Gastrocnemius medialis (tissue), 4 donors: ENCODE measurements around the gene SLC35E1. TPM values are rescaled to one million over a fixed set of nuclear protein-coding genes. Genes with fewer than 3 reads are reported as not detected.

Source experiments
- ATAC-seq, 2 donors: fragments of 150-250 bp; one replicate each; pipeline ENCODE4 v1.9.1; 2016
- DNase-seq, 2 donors: peaks; one replicate each; pipeline ENCODE4 v3.0.0-alpha.2; 2019
- H3K27ac ChIP-seq, 4 donors: fragments of 200-600 bp; sonication (generic); 1 replicate in 1 of 4; 2 replicates in 3 of 4; pipeline ENCODE4 v1.5.1; 2016 to 2018; ENCODE audit warnings: mild to moderate bottlenecking in 2 of 4, moderate library complexity in 1 of 4
- H3K27me3 ChIP-seq, 3 donors: fragments of 200-600 bp; sonication (generic) in 2 of 3; 1 replicate in 1 of 3; 2 replicates in 2 of 3; pipeline versions ENCODE4 v1.5.1 to v1.6.0; 2016 to 2019; ENCODE audit warnings: mild to moderate bottlenecking in 1 of 3, moderate library complexity in 1 of 3
- H3K36me3 ChIP-seq, 2 donors: fragments of 200-600 bp; sonication (generic) in 1 of 2; one replicate each; pipeline ENCODE4 v1.5.1; 2017 to 2018
- H3K4me1 ChIP-seq, 2 donors: fragments of 200-600 bp; sonication (generic) in 1 of 2; one replicate each; pipeline ENCODE4 v1.5.1; 2016 to 2017; ENCODE audit warnings: mild to moderate bottlenecking in 2 of 2
- H3K4me3 ChIP-seq, 4 donors: fragments of 200-600 bp; sonication (generic) in 3 of 4; 1 replicate in 1 of 4; 2 replicates in 3 of 4; pipeline ENCODE4 v1.5.1; 2016 to 2019; ENCODE audit warnings: mild to moderate bottlenecking in 2 of 4
- H3K9me3 ChIP-seq, 3 donors: fragments of 200-600 bp; sonication (generic) in 2 of 3; 1 replicate in 1 of 3; 2 replicates in 2 of 3; pipeline ENCODE4 v1.5.1; 2016 to 2019
- POLR2A ChIP-seq, 2 donors: fragments of 450-650 bp; IDR thresholded peaks; one replicate each; pipeline ENCODE4 v1.6.1; 2017; ENCODE audit warnings: antibody characterized with exemption in 2 of 2, mild to moderate bottlenecking in 2 of 2, moderate library complexity in 2 of 2
- in situ Hi-C, 4 donors: fragments of 200-750 bp; cut with MboI; loops; one replicate each; pipeline versions ENCODE4 v1.15.0 to v1.8.0; 2017; ENCODE audit warnings: low sequenced_read_pairs in 4 of 4
- intact Hi-C: fragments of 100-400 bp; cut with DNase I; formaldehyde crosslinking; loops from one replicate; pipeline ENCODE4 v1.15.1; 2023; ENCODE audit warnings: low total_unique reads
- total RNA-seq, 4 donors: library from RNA; depleted of rRNA; stranded (reverse); fragments of >200 nt; gene quantifications; one replicate each; pipeline versions ENCODE4 v1.1.0 to v1.2.3, GENCODE V29; 2016
- TF ChIP-seq, protein P1 (sequence below), 5 experiments: fragments of 450-650 bp in 3 of 5; fragments of 200-600 bp in 2 of 5; sonication (generic) in 2 of 5; IDR thresholded peaks in 4 of 5; conservative IDR thresholded peaks in 1 of 5; 1 replicate in 4 of 5; 2 replicates in 1 of 5; pipeline ENCODE4 v1.5.1; 2016 to 2019; ENCODE audit warnings: antibody characterized with exemption in 5 of 5, mild to moderate bottlenecking in 3 of 5, moderate library complexity in 3 of 5

The SLC35E1 gene
- total RNA-seq, 4 donors from 2014 or later, result 24.1 to 60.3 (median 40.1) TPM

DNA sequence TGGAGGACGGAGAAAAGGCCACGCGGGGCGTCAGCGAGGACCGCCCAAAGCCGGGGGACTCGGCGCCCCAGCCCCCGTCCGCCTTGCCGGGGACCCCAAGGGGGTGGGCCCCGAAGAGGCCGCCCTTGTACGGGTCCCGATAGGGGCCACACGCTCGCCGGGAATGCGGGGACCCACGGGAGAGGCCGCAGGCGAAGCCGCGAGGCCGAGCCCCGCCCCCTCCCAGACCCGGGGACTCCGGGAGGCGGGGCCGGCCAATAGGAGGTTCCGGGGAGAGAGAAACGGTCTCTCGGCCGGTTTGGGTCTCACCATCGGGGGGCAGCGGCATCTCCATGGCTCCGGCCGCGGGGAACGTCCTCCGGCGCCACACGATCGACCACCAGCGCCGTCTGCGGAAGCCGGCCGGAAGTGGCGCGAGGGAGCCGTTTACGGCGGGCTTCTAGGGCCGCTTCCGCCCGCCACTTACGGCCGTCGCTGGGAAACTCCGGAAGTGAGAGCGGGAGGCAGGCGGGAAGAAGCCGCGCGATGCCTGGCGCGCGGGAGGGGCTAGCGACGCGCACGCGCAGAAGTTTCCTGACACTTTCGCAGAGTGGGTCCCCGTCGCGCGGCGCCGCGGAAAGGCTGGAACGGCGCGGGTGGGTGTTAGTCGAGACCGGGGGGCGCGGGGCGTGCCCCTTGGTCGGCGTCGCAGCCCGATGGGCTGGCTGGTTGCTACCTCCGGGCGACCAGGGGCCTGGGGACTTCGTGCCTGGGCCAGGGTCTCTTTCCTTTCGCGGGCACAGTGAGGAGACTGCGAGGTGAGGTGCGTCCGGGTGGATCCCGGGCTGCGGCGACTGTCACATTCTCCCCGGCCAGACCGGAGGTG lies 29.9 kb downstream of the SLC35E1 start, which contains the start of gene CHERP:
Gene CHERP (minus strand): TSS at position 393 of the 865 bp plus-strand sequence. CDS start 59 bp downstream, at position 334.
- intact Hi-C loops (loop anchor here (1.0 to 2.0 kb wide), 3 partner anchors 30 to 87 kb away; partner anchors contain the start of genes C19orf44, CALR3, MED26 and SLC35E1), in situ Hi-C loops (loop anchor here in 1 of 4 donors (25.0 kb wide), 1 partner anchor 305 kb away; no protein-coding TSS in a partner anchor)
- Histone ChIP-seq H3K27ac (peak within 1 kb of the TSS; percentile 91 to 97 (median 92)), H3K4me1 (peaks cover 31 to 49% of the 10 kb centered on the region in 2 donors), H3K27me3 (no peaks in the 10 kb centered on the region), H3K36me3 (peaks cover 0 to 7% of the 10 kb centered on the region in 2 donors), H3K9me3 (no peaks in the 10 kb centered on the region), H3K4me3 (peak within 1 kb of the TSS; percentile 85 to 96 (median 90))
- DNase-seq (peak; percentile 87 to 90), ATAC-seq (peak; percentile 96 to 97)
- TF ChIP-seq POLR2A (IDR thresholded peaks at IDR 0.05), result peak; percentile 90 to 94
- TF ChIP-seq, protein P1, sequence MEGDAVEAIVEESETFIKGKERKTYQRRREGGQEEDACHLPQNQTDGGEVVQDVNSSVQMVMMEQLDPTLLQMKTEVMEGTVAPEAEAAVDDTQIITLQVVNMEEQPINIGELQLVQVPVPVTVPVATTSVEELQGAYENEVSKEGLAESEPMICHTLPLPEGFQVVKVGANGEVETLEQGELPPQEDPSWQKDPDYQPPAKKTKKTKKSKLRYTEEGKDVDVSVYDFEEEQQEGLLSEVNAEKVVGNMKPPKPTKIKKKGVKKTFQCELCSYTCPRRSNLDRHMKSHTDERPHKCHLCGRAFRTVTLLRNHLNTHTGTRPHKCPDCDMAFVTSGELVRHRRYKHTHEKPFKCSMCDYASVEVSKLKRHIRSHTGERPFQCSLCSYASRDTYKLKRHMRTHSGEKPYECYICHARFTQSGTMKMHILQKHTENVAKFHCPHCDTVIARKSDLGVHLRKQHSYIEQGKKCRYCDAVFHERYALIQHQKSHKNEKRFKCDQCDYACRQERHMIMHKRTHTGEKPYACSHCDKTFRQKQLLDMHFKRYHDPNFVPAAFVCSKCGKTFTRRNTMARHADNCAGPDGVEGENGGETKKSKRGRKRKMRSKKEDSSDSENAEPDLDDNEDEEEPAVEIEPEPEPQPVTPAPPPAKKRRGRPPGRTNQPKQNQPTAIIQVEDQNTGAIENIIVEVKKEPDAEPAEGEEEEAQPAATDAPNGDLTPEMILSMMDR (IDR thresholded peaks at IDR 0.05 in 4 of 5, conservative IDR thresholded peaks at IDR 0.05 in 1 of 5), result peak in 2 of 5 experiments; percentile 25 to 26

- Histone ChIP-seq H3K4me1 (peaks cover 31 to 49% of the 10 kb centered on the region in 2 donors), H3K36me3 (peaks cover 0 to 9% of the 10 kb centered on the region in 2 donors), H3K27me3 (no peaks in the 10 kb centered on the region), H3K9me3 (no peaks in the 10 kb centered on the region), H3K27ac (peak overlapping the region; percentile 91 to 97 (median 92)), H3K4me3 (peak overlapping the region; percentile 85 to 96 (median 90))
- TF ChIP-seq POLR2A (IDR thresholded peaks at IDR 0.05), result no peak
- TF ChIP-seq, protein P1 (IDR thresholded peaks at IDR 0.05 in 4 of 5, conservative IDR thresholded peaks at IDR 0.05 in 1 of 5), result no peak
- intact Hi-C loops (loop anchor here (1.0 to 2.0 kb wide), 3 partner anchors 31 to 87 kb away; partner anchors contain the start of genes C19orf44, CALR3, MED26 and SLC35E1), in situ Hi-C loops (loop anchor here in 1 of 4 donors (25.0 kb wide), 1 partner anchor 304 kb away; no protein-coding TSS in a partner anchor)
- DNase-seq (no peak), ATAC-seq (no peak)
Observed at GRCh38 chr19:16541526-16542044, 30.6 kb downstream of the SLC35E1 start.

DNA sequence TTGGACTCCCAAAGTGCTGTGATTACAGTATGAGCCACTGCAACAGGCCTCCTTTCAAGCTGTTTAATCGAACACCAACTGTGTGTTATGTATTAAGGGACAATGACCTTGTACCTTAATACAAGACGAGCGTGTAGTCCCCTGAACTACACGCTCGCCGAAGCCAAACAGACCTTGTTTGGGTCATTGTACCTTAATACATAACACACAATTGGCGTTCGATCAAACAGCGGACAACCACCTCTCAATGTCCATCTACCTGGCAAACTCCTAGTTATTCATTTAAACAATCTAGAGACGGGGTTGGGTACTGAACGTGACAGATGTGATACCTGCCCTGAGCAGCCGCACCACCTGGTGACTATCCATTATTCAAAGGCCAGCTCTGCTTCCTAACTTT lies 31.3 kb downstream of the SLC35E1 start:
- no peaks in the 10 kb centered on the region for H3K9me3 ChIP-seq
- no peak for ATAC-seq
- no peaks in the 10 kb centered on the region for H3K27me3 ChIP-seq
- H3K27ac ChIP-seq, result peak overlapping the region in 2 of 4 donors; percentile 91 to 92
- no peak for DNase-seq
- intact Hi-C loops, result no loop called here
- peaks cover 0 to 14% of the 10 kb centered on the region in 2 donors for H3K36me3 ChIP-seq
- in situ Hi-C loops, result loop anchor here in 1 of 4 donors (25.0 kb wide), 1 partner anchor 304 kb away; no protein-coding TSS in a partner anchor
- H3K4me3 ChIP-seq, result peak overlapping the region; percentile 85 to 96 (median 90)
- H3K4me1 ChIP-seq, result peaks cover 31 to 49% of the 10 kb centered on the region in 2 donors
- no peak for TF ChIP-seq POLR2A (IDR thresholded peaks at IDR 0.05)
- TF ChIP-seq, protein P1 (IDR thresholded peaks at IDR 0.05 in 4 of 5, conservative IDR thresholded peaks at IDR 0.05 in 1 of 5), result no peak

GRCh38 chr19:16537111-16537510 lies 35.1 kb downstream of the SLC35E1 start:
- Histone ChIP-seq H3K9me3 (no peaks in the 10 kb centered on the region), H3K27ac (no peak overlapping the region), H3K36me3 (peaks cover 0 to 52% of the 10 kb centered on the region in 2 donors), H3K4me1 (peaks cover 19 to 31% of the 10 kb centered on the region in 2 donors), H3K27me3 (no peaks in the 10 kb centered on the region), H3K4me3 (no peak overlapping the region)
- ATAC-seq (no peak), DNase-seq (no peak)
- intact Hi-C loops (no loop called here), in situ Hi-C loops (loop anchor here in 1 of 4 donors (25.0 kb wide), 1 partner anchor 300 kb away; no protein-coding TSS in a partner anchor)
- TF ChIP-seq, protein P1 (IDR thresholded peaks at IDR 0.05 in 4 of 5, conservative IDR thresholded peaks at IDR 0.05 in 1 of 5), result no peak
- TF ChIP-seq POLR2A (IDR thresholded peaks at IDR 0.05), result no peak
